ENCODE data around the gene PICK1.

PICK1 gene

GRCh38 chr22:38051261-38051660, 5.9 kb upstream of the PICK1 start:
- DNase-seq, result no peak

GRCh38 chr22:38051900-38052862, 5.0 kb upstream of the PICK1 start:
- peak; percentile 75 for DNase-seq

- DNase-seq, result no peak
These were observed 5.6 kb downstream of the PICK1 start for GRCh38 chr22:38062791-38063190.

- DNase-seq, result no peak
These were observed 8.3 kb downstream of the PICK1 start for GRCh38 chr22:38065539-38065938.

GRCh38 chr22:38066381-38067027, 9.3 kb downstream of the PICK1 start:
- no peak for DNase-seq

- DNase-seq, result no peak
These were observed 9.8 kb downstream of the PICK1 start for GRCh38 chr22:38067028-38067415.

GRCh38 chr22:38067761-38068360, 10.7 kb downstream of the PICK1 start:
- no peak for DNase-seq

- DNase-seq, result no peak
These were observed 11.6 kb downstream of the PICK1 start for GRCh38 chr22:38068641-38069371.

GRCh38 chr22:38069372-38070249, 12.4 kb downstream of the PICK1 start:
- no peak for DNase-seq

GRCh38 chr22:38070250-38070921, 13.2 kb downstream of the PICK1 start:
- DNase-seq, result no peak

GRCh38 chr22:38071421-38072321, 14.5 kb downstream of the PICK1 start:
- DNase-seq, result no peak

- no peak for DNase-seq
These were observed 15.3 kb downstream of the PICK1 start for GRCh38 chr22:38072322-38073149.

GRCh38 chr22:38073150-38074130, 16.2 kb downstream of the PICK1 start:
- no peak for DNase-seq

- no peak for DNase-seq
These were observed 17.2 kb downstream of the PICK1 start for GRCh38 chr22:38074181-38075104.

- no peak for DNase-seq
These were observed 18.1 kb downstream of the PICK1 start for GRCh38 chr22:38075105-38075825.

- DNase-seq, result no peak
These were observed 18.8 kb downstream of the PICK1 start for GRCh38 chr22:38075961-38076360.

Data from activated CD4-positive, CD25-positive, alpha-beta regulatory T cell treated with anti-CD3 and anti-CD28 coated beads, Interleukin-2, amount 50 U/mL, for 72 hours (primary cell).